ENCODE results near the gene PLSCR3.

- TF ChIP-seq POLR2AphosphoS5 (IDR thresholded peaks at IDR 0.05) (no peak), CTCF (IDR thresholded peaks at IDR 0.05) (no peak), POLR2A (IDR thresholded peaks at IDR 0.05) (no peak), EP300 (IDR thresholded peaks at IDR 0.05) (no peak)
These were observed 31.0 kb upstream of the PLSCR3 start, which contains the start of gene SPEM2 for GRCh38 chr17:7425316-7425715.

All from gastroesophageal sphincter (tissue), 3 donors.